ENCODE results near the gene MCC. TPM values are rescaled to one million over a fixed set of nuclear protein-coding genes. Genes with fewer than 3 reads are reported as not detected.

The MCC gene
- total and polyA plus RNA-seq, 2 donors (not counting 1 experiment from before 2014, with no cell fraction given): 0.09 to 0.32 TPM

DNA sequence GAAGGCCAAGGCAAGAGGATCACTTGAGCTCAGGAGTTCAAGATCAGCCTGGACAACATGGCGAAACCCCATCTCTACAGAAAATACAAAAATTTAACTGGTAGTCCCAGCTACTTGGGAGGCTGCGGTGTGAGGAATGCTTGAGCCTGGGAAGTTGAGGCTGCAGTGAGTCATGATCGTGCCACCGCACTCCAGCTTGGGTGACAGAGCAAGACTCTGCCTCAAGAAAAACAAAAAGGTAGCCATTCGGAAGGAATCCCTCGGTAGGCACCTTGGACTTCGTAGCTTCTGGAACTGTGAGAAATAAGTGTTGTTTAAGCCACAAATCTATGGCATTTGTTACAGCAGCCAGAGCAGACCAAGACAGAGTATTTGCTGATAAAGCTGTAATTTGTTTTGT, 337.4 kb downstream of the MCC start:
- Mint-ChIP-seq H3K27me3 (peaks cover 14% of the 10 kb centered on the region), H3K4me3 (no peak overlapping the region), H3K4me1 (no peaks in the 10 kb centered on the region), H3K9me3 (ENCODE audit: insufficient read depth) (no peaks in the 10 kb centered on the region), H3K27ac (no peak overlapping the region)
- 96% methylated on average over 6 of the region's 7 CpGs for WGBS (ENCODE audit: insufficient coverage)
- no peak overlapping the region for H3K27ac ChIP-seq (ENCODE audit: low read length in 2 of 2)
- ATAC-seq (ENCODE audit: low read depth): no peak
- TF ChIP-seq, protein P1, sequence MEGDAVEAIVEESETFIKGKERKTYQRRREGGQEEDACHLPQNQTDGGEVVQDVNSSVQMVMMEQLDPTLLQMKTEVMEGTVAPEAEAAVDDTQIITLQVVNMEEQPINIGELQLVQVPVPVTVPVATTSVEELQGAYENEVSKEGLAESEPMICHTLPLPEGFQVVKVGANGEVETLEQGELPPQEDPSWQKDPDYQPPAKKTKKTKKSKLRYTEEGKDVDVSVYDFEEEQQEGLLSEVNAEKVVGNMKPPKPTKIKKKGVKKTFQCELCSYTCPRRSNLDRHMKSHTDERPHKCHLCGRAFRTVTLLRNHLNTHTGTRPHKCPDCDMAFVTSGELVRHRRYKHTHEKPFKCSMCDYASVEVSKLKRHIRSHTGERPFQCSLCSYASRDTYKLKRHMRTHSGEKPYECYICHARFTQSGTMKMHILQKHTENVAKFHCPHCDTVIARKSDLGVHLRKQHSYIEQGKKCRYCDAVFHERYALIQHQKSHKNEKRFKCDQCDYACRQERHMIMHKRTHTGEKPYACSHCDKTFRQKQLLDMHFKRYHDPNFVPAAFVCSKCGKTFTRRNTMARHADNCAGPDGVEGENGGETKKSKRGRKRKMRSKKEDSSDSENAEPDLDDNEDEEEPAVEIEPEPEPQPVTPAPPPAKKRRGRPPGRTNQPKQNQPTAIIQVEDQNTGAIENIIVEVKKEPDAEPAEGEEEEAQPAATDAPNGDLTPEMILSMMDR (IDR thresholded peaks at IDR 0.05): no peak
- no peak for TF ChIP-seq EZH2 (IDR thresholded peaks at IDR 0.05; ENCODE audit: borderline replicate concordance, insufficient read depth, low read depth, low read length, poor library complexity, severe bottlenecking)
- no peak overlapping the region for H3K4me3 ChIP-seq (ENCODE audit: control extremely low read depth in 1 of 5, extremely low read depth in 1 of 5, insufficient read depth in 1 of 5, low read depth in 2 of 5, low read length in 4 of 5)
- no peaks in the 10 kb centered on the region for H4K20me1 ChIP-seq (ENCODE audit: control insufficient read depth, insufficient read depth, low read length, poor library complexity, severe bottlenecking)
- no peaks in the 10 kb centered on the region for H3K36me3 ChIP-seq (replicated peaks in 1 of 2; ENCODE audit: control extremely low read depth in 1 of 2, control insufficient read depth in 1 of 2, extremely low read depth in 1 of 2, insufficient read depth in 2 of 2, low read length in 1 of 2)
- no peaks in the 10 kb centered on the region for H3K27me3 ChIP-seq (replicated peaks in 1 of 4; ENCODE audit: control extremely low read depth in 1 of 4, control insufficient read depth in 3 of 4, insufficient read depth in 4 of 4, low read length in 3 of 4)
- POLR2A ChIA-PET: no interaction called here
- no peak overlapping the region for H2AFZ ChIP-seq (ENCODE audit: insufficient read depth, low read depth, low read length, poor library complexity, severe bottlenecking)
- intact Hi-C loops (cut with micrococcal nuclease): no loop called here
- H3K4me2 ChIP-seq (replicated peaks; ENCODE audit: low read depth, low read length, poor library complexity, severe bottlenecking): no peak overlapping the region
- CTCF ChIA-PET: no interaction called here
- DNase-seq: no peak
- no peaks in the 10 kb centered on the region for H3K4me1 ChIP-seq (ENCODE audit: control insufficient read depth in 2 of 2, insufficient read depth in 2 of 2, low read length in 2 of 2)
- no peaks in the 10 kb centered on the region for H3K79me2 ChIP-seq (ENCODE audit: control insufficient read depth, insufficient read depth, low read length)
- H3K9ac ChIP-seq (ENCODE audit: low read length): no peak overlapping the region
- no peaks in the 10 kb centered on the region for H3K9me3 ChIP-seq (ENCODE audit: control extremely low read depth in 1 of 3, control insufficient read depth in 2 of 3, insufficient read depth in 1 of 3, low read length in 2 of 3)

DNA sequence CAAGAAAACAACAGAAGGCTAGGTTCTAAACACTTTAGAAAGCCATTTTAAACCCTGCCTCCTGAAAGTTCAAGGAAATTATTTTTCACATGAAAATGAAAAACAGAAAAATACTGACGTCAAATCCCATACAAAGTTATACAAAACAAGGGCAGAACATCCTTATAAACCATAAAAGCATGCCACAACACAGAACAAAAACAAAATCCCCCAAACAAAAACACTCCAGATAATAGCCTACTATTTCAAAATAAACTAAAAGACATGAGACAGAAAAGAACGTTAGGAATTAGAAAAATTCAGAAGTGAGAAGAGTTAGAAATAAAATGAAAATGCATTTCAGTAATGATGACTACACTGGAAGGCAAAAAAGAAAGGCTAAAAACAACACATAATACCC, 338.0 kb downstream of the MCC start:
- POLR2A ChIA-PET: no interaction called here

More for the DNA sequence above, 338.0 kb downstream of the MCC start:
- no peak overlapping the region for H3K4me3 Mint-ChIP-seq
- 100% methylated on average over 1 of the region's 2 CpGs for WGBS (ENCODE audit: insufficient coverage)
- Histone ChIP-seq H3K4me3 (ENCODE audit: control extremely low read depth in 1 of 5, extremely low read depth in 1 of 5, insufficient read depth in 1 of 5, low read depth in 2 of 5, low read length in 4 of 5) (no peak overlapping the region), H3K9me3 (ENCODE audit: control extremely low read depth in 1 of 3, control insufficient read depth in 2 of 3, insufficient read depth in 1 of 3, low read length in 2 of 3) (no peaks in the 10 kb centered on the region), H3K4me1 (ENCODE audit: control insufficient read depth in 2 of 2, insufficient read depth in 2 of 2, low read length in 2 of 2) (no peaks in the 10 kb centered on the region), H3K79me2 (ENCODE audit: control insufficient read depth, insufficient read depth, low read length) (no peaks in the 10 kb centered on the region), H3K4me2 (replicated peaks; ENCODE audit: low read depth, low read length, poor library complexity, severe bottlenecking) (no peak overlapping the region), H2AFZ (ENCODE audit: insufficient read depth, low read depth, low read length, poor library complexity, severe bottlenecking) (no peak overlapping the region), H3K9ac (ENCODE audit: low read length) (no peak overlapping the region), H3K27me3 (replicated peaks in 1 of 4; ENCODE audit: control extremely low read depth in 1 of 4, control insufficient read depth in 3 of 4, insufficient read depth in 4 of 4, low read length in 3 of 4) (no peaks in the 10 kb centered on the region), H3K36me3 (replicated peaks in 1 of 2; ENCODE audit: control extremely low read depth in 1 of 2, control insufficient read depth in 1 of 2, extremely low read depth in 1 of 2, insufficient read depth in 2 of 2, low read length in 1 of 2) (no peaks in the 10 kb centered on the region), H4K20me1 (ENCODE audit: control insufficient read depth, insufficient read depth, low read length, poor library complexity, severe bottlenecking) (no peaks in the 10 kb centered on the region), H3K27ac (ENCODE audit: low read length in 2 of 2) (no peak overlapping the region)
- intact Hi-C loops (cut with micrococcal nuclease): no loop called here
- no peaks in the 10 kb centered on the region for H3K9me3 Mint-ChIP-seq (ENCODE audit: insufficient read depth)
- no peak overlapping the region for H3K27ac Mint-ChIP-seq
- CTCF ChIA-PET: interaction anchor here (0.6 kb wide), 1 partner anchor 1049 kb away, joined by 4 read pairs; no protein-coding TSS in a partner anchor
- DNase-seq (no peak), ATAC-seq (ENCODE audit: low read depth) (no peak)
- peaks cover 16% of the 10 kb centered on the region for H3K27me3 Mint-ChIP-seq
- TF ChIP-seq EZH2 (IDR thresholded peaks at IDR 0.05; ENCODE audit: borderline replicate concordance, insufficient read depth, low read depth, low read length, poor library complexity, severe bottlenecking): no peak
- TF ChIP-seq, protein P1 (IDR thresholded peaks at IDR 0.05): no peak
- H3K4me1 Mint-ChIP-seq: no peaks in the 10 kb centered on the region

Measured in B cell (primary cell).